Stimulated activated naive CD8-positive, alpha-beta T cell treated with anti-CD3 and anti-CD28 coated beads, Interleukin-15, Interleukin-2, amounts not matched to agents 100 U/mL and 50 U/mL, for 24 hours (primary cell): ENCODE measurements around the gene MSI2.
"Not testable (repeated sequence)": the region's sequence is repeated elsewhere in the genome, so short reads cannot be mapped to it uniquely, and the experiment has no call there.

Experiments
- ATAC-seq: fragments of 150-1000 bp; cut with Tn5 transposase; one replicate; pipeline ENCODE4 v1.10.0; 2021
- DNase-seq: peaks from one replicate; pipeline ENCODE4 v3.0.0; 2021

The MSI2 gene

DNA sequence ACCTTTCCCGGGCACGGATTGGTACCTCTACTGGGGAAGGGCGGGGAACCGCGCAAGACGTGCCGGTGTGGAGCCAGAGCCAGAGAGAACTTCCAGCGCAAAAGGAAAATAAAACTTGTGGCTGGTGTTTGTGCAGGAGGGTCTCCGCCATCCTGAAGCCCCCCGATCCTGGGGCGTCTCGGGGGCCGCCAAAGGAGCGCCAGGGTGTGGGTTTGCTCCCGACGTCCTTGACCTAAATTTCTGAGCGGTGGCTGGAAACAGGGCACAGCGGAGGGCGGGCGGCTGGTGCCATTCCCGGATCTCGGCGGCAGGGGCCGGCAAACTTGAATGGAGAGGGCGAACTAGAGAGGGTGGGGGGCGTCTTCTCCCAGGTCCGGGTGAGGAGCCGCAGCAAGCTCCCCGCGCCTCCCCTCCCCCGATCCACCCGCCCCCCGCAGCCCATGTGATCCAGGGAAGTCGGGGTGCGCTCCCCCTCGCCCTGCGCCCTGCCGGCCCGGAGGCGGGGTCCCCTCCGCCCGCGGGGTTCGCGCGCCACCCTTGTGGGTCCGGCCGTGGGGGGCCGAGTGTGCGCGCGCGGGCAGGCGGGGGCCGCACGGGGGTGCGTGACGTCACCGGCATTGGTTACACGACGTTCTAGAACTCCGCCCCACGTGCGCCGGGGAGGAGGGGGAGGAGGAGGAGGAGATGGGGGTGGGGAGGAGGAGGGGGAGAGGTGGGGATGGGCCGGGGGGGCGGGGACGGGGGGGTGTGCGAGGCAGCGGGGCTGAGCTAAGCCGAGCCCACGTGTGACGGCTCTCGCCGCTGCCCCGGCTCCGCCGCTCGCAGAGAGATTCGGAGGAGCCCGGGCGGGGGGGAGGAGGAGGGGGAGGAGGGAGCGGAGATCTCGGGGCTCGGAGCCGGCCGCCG lies at the start of gene MSI2:
TSS of gene MSI2 (plus strand) at position 748 of the 906 bp plus-strand sequence. CDS start 220 bp downstream, outside the sequence.
- ATAC-seq = peak; percentile 82
- peak; percentile 91 for DNase-seq

DNA sequence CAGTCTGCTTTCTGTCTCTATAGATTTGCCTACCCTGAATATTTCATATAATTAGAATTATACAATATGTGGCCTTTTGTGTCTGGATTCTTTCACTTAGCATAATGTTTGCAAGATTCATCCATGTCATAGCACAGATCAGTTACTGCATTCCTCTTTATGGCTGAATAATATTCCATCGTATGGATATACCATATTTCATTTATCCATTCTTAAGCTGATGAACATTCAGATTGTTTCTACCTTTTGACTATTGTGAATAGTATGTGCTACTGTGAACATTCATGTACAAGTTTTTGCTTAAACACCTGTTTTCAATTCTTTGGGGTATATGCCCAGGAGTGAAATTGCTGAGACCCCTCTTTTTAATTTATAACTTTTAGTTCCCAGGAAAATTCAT lies 49.4 kb upstream of the MSI2 start:
- ATAC-seq = no peak
- no peak for DNase-seq

DNA sequence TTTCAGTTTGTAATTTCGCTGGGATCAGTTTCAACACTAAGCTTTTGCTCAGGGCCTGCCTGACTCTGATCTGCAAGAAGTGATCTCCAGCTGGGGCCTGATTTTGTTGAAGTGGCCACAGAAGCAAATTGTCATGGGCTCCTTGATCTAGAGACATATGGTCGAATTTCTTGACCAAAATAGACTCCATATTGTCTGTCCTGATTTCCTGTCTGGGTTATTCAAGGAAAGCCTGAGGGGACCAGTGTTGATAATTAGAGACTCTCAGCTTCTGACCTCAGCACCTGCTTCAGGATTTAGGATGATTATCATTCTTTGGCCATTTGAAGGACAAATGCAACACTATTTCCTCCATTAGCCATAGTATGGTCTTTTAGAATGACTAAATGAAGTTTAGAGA lies 48.9 kb upstream of the MSI2 start:
- DNase-seq = no peak
- ATAC-seq = no peak

DNA sequence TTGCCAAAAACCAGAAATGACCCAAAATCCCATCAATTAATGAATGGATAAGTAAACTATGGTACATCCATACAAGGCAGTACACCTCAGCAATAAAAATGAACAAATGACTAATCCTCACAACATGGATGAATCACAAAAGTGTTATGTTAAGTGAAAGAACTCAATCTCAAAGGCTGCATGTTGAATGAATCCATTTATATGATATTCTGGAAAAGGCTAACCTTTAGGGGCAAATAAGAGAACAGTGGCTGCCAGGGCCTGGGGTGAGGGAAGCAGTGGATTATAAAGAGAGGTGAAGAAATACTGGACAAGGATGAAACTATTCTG lies 46.1 kb upstream of the MSI2 start:
- ATAC-seq (no peak), DNase-seq (no peak)

DNA sequence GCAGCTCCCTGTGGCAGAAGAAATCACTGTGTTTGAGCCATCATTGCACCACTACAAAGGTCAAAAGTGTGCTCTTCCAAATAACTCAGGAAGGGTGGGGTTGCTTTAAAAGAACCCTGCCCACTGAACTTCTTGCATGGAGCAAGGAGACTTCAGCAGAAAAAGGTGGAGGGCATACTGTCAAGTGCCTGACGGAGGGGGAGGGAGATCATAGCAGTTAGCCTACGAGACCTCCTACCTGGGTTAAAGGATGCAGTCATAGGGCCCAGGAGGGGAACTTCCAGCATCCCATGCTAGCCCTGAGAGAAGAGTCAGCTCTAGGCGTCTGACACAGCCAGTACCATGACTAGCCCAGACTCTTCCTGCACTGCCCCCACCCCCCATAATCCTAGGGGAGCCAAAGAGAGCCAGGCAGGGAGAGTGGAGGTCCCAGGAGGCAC lies 45.3 kb upstream of the MSI2 start:
- no peak for DNase-seq
- no peak for ATAC-seq

DNA sequence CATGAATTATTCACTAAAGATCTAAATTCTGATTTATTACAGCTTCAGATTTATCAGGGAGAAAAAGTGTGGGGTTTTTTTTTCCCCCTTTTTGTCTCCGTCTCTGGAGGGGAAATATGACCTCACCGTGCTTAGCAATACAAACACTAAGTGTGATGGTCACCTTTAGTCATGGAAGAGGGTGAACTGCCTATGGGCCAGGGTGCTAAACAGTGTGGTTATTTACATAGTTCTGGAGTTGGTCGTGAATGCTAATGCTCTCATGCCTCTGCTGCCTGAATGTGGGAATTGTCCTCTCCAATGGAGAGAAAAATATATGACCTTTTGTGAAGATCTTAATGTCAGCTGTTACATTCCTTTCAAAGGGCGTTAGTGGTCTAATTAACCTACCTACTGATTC lies 44.8 kb upstream of the MSI2 start:
- no peak for DNase-seq
- ATAC-seq = no peak

DNA sequence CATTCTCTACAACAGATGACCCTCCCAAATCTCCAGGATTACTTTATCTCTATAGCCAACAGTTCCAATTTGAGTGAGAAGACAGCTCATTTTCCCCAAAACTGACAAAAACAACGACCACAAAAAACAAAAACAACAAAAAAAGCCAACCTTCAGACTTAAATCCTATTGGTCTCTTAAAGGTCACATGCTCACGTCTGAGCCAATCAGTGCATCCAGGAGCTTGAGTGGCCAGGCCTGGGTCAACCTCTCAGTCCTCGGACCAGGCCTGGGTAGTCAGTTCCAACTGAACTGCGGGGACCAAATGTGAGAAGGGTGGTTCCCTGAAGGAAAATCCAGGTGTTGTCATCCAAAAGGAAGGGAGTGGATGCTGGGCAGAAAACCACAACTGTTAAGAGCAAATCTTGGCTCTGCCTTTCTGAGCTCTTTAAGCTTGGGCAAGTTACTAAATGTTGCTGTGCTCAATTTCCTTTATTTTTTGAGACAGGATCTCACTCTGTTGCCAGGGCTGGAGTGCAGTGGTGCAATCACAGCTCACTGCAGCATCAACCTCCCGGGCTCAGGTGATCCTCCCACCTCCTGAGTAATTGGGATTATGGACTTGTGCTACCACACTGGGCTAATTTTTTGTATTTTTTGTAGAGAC lies 43.0 kb upstream of the MSI2 start:
- ATAC-seq (no peak), DNase-seq (no peak)

DNA sequence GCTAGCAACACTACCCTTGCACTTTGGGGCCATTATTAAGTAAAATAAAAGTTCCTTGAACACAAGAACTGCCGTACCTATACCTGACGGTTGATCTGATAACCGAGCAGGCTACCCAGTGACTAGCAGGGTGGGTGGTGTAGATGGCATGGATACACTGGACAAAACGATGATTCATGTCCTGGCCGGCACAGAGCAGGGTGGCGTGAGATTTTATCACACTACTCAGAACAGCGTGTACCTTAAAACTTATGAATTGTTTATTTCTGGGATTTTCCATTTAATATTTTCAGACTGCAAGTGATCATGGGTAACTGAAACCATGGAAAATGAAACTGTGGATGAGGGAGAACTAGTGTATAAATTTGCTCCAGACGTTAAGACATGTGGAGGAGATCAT lies 41.0 kb upstream of the MSI2 start:
- ATAC-seq (no peak), DNase-seq (no peak)

DNA sequence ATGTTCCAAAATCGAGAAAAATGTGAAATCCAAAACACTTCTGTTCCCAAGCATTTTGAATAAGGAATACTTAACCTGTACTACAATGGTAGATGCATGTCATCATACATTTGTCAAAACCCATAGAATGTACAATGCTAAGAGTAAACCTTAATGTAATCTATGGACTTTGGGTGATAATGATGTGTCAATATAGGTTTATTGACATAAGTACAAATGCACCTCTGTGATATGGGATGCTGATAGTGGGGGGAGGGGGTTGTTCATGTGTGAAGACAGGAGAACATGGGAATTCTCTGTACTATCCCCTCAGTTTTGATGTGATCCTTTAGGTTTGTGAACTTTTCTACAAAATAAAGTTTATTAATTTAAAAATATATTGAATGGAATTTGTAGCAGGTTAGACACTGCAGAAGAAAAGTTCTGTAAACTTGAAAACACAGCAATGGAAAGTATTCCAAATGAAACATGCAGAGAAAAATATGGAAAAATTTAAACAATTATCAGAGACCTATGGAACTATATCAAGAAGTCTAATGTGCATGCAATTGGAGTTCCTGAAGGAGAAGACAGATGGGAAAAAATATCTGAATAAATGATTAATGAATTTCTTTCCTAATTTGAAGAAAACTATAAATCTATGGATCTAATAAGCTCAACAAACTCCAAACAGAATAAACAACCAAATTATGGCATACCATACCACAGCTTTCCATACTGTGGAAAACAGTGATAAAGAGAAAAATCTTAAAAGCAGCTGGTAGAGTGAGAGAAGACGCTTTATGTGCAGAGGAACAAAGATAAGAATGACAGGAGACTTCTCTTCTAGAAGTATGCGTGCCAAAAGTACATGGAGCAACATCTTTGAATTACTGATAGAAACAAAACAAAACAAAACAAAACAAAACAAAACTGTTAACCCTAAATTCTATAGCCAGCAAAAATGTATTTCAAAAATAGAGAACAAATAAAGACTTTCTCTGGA lies 34.7 kb upstream of the MSI2 start:
- DNase-seq (no peak), ATAC-seq (no peak)

DNA sequence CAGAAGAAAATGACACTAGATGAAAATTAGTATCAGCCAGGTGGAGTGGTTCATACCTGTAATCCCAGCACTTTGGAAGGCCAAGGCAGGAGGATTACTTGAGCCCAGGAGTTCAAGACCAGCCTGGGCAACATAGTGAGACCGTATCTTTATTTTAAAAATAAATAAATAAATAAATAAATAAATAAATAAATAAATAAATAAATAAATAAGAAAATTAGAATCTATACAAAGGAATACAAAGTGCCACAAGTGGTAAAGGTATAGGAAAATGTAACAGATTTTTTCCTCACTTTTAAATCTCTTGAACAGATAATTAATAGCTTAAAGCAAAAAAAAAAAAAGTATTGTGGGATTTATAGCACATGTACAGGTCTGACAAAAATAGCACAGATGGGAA lies 33.9 kb upstream of the MSI2 start:
- DNase-seq, ATAC-seq: not testable (repeated sequence)

DNA sequence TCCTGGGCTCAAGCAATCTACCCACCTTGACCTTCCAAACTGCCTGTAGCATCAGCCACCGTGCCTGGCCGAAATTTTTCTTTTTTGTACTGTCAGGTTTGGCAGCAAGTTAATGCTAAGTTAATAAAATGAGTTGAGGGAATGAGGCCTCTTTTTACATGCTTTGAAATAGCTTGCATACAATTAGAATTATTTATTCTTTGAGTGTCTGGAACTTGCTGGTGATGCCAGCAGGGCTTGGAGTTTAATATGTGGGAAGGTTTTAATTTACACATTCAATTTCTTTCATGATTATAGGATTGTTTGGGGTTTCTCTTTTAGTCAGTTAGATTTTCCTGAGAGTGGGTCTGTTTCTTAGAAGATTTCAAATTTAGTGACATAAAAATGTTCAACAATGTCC lies 31.2 kb upstream of the MSI2 start:
- DNase-seq (no peak), ATAC-seq (no peak)

DNA sequence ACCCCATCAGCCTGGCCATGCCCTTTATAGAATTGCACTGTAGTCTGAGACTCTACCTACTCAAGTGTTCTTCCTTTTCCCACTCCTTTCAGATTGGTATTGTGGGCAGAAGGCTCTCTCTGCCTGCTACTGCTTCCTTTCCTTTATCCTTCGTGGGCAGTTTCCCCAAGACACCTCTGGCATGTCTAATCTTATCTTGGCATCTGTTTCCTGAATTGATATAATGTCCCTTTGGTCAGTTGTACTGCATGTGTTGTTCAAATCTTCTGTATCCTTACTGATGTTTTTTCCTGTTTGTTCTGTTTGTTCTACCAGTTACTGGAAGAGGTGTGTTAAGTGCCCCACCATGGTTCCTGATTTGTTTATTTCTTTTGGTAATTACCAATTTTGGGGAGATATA lies 29.5 kb upstream of the MSI2 start:
- no peak for DNase-seq
- no peak for ATAC-seq

DNA sequence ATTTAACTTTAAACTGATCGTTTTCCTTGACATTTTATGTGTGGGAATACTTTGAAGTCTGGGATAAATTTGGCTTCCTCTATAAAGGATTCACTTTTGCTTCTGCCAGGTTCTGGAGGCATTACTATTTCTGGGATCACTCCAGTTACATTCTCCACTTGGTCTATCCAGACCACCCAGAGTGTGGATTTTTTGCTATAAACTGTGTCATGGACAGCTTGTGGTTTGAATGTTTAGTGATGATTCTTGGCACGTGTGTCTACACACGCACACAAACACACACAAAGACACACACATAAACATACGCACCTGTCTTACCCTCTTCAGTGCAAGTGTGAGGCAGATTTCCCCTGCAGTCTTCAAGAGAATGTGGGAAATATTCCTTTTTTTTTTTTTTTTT lies 27.4 kb upstream of the MSI2 start:
- ATAC-seq = no peak
- DNase-seq = no peak

DNA sequence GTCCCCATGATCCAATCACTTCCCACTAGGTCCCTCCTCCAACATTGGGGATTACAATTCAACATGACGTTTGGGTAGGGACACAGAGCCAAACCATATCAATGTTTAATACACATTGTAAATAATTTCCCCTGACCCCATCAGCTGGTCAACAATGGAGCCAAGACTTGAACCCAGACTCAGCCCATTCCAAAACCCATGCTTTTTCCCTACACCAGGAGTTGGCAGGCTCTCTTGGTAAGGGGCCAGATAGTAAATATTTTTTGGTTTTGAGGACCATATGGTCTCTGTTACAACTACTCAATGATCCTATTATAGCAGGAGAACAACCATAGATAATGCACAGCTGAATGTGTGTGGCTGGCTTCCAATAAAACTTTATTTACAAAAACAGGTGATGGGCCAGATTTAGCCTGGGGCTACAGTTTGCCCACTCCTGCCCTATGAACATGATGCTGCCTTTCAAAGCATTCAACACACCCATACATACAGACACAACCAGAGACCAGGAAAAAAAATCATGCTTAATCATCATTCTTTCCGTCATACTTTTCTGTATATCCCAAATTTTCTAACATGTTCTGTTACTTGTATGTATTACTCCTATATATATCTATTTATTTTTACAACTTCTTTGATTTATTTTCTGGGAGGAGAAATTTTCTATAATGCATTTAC lies 22.1 kb upstream of the MSI2 start:
- ATAC-seq (no peak), DNase-seq (no peak)

DNA sequence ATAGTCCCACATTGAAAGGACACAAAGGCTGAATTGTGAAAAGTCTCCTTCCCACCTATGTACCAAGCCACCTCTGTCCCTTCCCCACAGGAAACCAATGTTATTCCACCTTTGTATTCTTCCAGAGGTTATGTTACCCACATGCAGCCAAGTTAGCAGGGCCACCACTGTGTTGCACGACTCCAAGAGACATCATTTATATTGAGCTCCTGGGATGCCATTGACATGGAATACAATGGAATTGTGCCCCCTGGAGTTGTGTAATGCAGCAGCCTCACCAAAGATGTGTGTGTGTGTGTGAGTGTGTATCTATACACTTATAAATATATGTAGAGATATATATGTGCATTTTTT lies 21.6 kb upstream of the MSI2 start:
- no peak for DNase-seq
- ATAC-seq = no peak

DNA sequence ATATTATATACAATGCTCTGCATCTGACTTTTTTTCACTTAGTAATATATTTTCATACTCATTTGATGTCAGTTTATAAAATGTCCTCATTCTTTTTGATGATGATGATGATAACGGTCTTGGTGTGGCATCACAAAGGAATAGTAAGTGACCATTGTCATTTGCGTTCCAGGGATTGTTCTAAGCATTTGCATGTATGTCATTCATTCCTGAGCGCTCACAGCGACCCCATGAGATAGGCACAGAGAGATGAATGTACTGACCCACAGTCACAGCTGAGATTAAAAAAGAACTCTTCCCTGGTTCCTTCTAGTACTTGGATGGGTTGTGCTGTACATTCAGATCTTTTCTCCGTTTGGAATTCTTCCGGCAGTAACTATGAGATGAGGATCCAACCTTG lies 21.2 kb upstream of the MSI2 start:
- ATAC-seq = no peak
- no peak for DNase-seq

DNA sequence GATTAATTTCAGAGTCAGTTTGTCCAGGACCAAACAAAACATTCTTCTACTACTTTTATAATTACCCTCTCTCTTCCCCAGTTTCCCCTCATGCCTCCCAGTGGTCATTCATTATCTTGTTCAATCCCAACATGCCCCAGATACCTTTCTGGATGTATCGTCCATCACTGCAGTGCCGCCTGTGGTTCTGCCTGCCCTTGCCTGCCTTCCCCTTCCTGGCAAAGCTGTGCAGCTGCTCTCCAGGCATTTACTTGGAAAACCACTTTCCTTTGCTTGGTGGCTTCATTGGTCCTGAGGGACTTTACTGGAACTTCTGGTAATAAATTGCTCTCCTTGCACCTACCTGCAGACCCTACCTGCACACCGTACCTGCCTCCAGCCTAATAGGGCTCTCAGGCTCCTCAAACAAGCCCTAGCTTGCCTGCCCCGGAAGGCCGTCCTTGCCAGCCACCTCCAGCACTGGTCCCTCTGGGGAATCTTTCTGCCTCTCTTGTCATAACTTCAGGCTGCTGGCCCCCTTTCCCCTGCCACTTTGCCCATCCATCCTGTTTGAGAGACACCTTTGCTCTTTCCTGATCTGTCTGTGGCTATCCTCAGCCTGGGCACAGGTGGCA lies 19.5 kb upstream of the MSI2 start:
- ATAC-seq (no peak), DNase-seq (no peak)

DNA sequence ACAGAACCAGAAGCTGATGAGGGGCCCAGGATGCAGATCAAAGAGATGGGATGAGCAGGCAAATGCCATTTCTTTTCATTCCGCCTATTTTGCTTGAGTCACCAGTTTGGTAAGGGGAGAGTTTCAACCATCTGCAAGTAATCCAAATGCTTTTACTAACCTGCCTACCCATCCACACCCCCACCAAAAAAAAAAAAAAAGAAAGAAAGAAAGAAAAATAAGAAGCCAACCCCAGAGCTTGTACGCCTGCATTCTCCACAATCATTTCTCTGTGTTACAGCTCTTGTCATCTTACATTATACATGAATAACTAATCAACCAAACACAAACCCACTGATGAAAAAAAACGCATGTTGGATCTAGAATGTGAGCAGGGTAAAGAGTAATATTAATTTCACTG lies 15.7 kb upstream of the MSI2 start:
- no peak for ATAC-seq
- no peak for DNase-seq

DNA sequence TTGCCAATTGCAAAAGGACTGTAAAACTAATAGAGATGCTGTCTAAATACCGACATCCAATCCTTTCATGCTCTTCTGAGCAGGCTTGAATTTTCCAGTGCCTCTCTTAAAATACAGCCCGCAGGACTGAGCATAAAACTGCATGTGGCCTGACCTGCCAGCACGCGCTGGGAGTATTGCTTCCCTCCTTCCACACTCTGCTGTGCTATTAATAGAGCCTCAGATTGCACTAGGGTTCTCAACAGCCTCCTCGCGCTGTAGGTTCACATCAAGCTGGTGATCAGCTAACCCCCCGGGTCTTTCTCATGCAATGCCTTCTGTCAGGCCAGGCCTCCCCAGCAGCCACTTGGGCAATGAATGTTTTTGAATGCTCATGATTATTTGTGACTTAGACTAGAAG lies 14.2 kb upstream of the MSI2 start:
- DNase-seq (no peak), ATAC-seq (no peak)

DNA sequence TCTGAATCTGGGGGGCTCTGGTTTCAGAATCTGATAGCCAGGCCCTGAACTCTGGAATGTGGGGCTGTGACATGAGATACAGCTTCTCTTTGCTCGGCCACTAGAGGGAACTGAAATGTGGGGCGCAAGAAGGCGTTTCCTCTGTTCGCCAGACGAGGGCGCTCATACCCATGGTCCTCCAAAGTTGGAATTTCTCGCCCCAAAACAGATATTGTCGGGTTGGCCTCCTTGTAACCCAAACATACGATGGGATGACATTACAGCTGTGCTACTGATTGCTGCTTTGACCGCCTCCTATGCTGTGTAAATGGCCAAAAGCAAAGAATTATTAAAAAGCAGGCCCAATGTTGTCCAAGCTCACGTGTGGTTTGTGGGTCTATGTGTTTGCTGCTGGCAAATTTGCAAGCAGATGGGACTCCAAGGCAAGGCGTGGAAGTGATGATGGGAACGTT lies 13.1 kb upstream of the MSI2 start:
- peak; percentile 80 for DNase-seq
- peak; percentile 85 for ATAC-seq

DNA sequence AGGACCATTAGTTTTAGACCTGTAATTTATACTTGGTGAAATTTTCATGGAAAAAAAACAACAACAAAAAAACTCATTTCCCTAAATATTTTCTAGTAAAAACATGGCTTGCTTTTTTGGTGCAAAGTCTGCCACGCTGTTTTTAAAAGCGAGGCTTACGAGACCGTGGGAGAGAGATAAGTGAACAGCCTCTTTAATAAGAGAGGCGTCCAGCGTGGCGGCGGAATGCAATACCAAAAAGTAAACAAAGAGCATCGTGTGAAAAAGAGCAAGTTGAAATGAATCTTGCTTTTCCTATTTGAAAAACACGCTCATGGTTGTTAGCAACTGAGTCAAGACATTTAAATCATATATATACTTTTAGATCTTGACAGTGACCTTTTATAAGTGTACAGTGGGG lies 10.5 kb upstream of the MSI2 start:
- ATAC-seq (no peak), DNase-seq (no peak)

DNA sequence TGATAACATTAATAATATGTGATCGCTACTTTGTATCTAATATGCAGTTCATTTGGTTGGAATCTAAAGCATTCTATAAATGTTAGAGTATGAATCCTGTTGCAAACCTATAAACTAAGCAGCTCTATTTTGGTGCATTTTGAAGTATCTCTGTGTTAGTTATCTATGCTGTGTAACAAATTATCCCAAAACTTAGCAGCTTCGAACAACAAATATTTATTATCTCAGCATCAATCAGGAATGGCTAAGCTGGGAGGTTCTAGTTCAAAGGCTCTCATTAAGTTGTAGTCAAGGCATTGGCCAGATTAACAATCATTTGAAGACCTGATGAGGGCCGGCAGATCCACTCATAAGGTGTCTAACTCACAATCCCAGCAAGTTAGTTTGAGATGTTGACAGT lies 10.1 kb upstream of the MSI2 start:
- DNase-seq (no peak), ATAC-seq (no peak)
